GM18526 (cell line): Measurements from ENCODE around the gene DGKI.

Experiments
- POLR2A ChIP-seq: IDR thresholded peaks from 3 replicates; pipeline ENCODE4 v1.6.1; 2011; ENCODE audit not compliant: insufficient read length; ENCODE audit errors: extremely low read depth

DGKI gene

GRCh38 chr7:137787301-137787976, 59.3 kb downstream of the DGKI start:
- no peak for TF ChIP-seq POLR2A

- no peak for TF ChIP-seq POLR2A
These were observed 68.3 kb downstream of the DGKI start for GRCh38 chr7:137778511-137778910.

- TF ChIP-seq POLR2A: no peak
These were observed 72.0 kb downstream of the DGKI start for GRCh38 chr7:137774793-137775201.

- no peak for TF ChIP-seq POLR2A
These were observed 74.0 kb downstream of the DGKI start for GRCh38 chr7:137772748-137773147.

- TF ChIP-seq POLR2A: no peak
These were observed 74.5 kb downstream of the DGKI start for GRCh38 chr7:137772316-137772715.

- no peak for TF ChIP-seq POLR2A
These were observed 75.1 kb downstream of the DGKI start for GRCh38 chr7:137771679-137772078.

- TF ChIP-seq POLR2A: no peak
These were observed 75.5 kb downstream of the DGKI start for GRCh38 chr7:137771273-137771672.

GRCh38 chr7:137768366-137768765, 78.4 kb downstream of the DGKI start:
- no peak for TF ChIP-seq POLR2A

- TF ChIP-seq POLR2A: no peak
These were observed 84.4 kb downstream of the DGKI start for GRCh38 chr7:137762334-137762733.

GRCh38 chr7:137760111-137760510, 86.7 kb downstream of the DGKI start:
- no peak for TF ChIP-seq POLR2A

- no peak for TF ChIP-seq POLR2A
These were observed 89.4 kb downstream of the DGKI start for GRCh38 chr7:137757146-137757925.

GRCh38 chr7:137755846-137756651, 90.7 kb downstream of the DGKI start:
- no peak for TF ChIP-seq POLR2A

GRCh38 chr7:137755427-137755826, 91.3 kb downstream of the DGKI start:
- TF ChIP-seq POLR2A: no peak

GRCh38 chr7:137753948-137754851, 92.6 kb downstream of the DGKI start:
- TF ChIP-seq POLR2A: no peak

GRCh38 chr7:137753575-137753947, 93.2 kb downstream of the DGKI start:
- TF ChIP-seq POLR2A: no peak

GRCh38 chr7:137753067-137753466, 93.7 kb downstream of the DGKI start:
- TF ChIP-seq POLR2A: no peak
